Liver (tissue), 9 donors: Measurements from ENCODE around the gene MYO5A. TPM values are rescaled to one million over a fixed set of nuclear protein-coding genes. Genes with fewer than 3 reads are reported as not detected.

Experiments used
- DNase-seq: peaks from one replicate; pipeline ENCODE4 v3.0.0-alpha.2; 2017; ENCODE audit warnings: low spot score
- H3K27ac ChIP-seq, 2 donors: one replicate each; pipeline ENCODE4 v1.7.0; 2013; ENCODE audit warnings: inconsistent platforms in 2 of 2, low read length in 2 of 2, control low read depth in 1 of 2, low read depth in 1 of 2, mild to moderate bottlenecking in 1 of 2
- H3K27me3 ChIP-seq, 4 donors: one replicate each; pipeline versions ENCODE4 v1.6.1 to v1.7.0; 2013; ENCODE audit warnings: low read length in 3 of 4, inconsistent platforms in 1 of 4, mild to moderate bottlenecking in 1 of 4, moderate library complexity in 1 of 4; ENCODE audit not compliant: control insufficient read depth in 4 of 4, insufficient read depth in 4 of 4
- H3K36me3 ChIP-seq, 4 donors: one replicate each; pipeline versions ENCODE4 v1.6.1 to v1.7.0; 2013; ENCODE audit warnings: low read length in 3 of 4, mild to moderate bottlenecking in 3 of 4, low read depth in 1 of 4, moderate library complexity in 1 of 4; ENCODE audit not compliant: control insufficient read depth in 4 of 4, insufficient read depth in 3 of 4
- H3K4me1 ChIP-seq, 4 donors: one replicate each; pipeline versions ENCODE4 v1.6.1 to v1.7.0; 2013; ENCODE audit warnings: low read length in 3 of 4, mild to moderate bottlenecking in 3 of 4, moderate library complexity in 1 of 4; ENCODE audit not compliant: control insufficient read depth in 4 of 4, insufficient read depth in 4 of 4
- H3K4me3 ChIP-seq, 3 donors: one replicate each; pipeline versions ENCODE4 v1.6.1 to v1.7.0; 2013; ENCODE audit warnings: low read length in 3 of 3, control low read depth in 1 of 3, low read depth in 1 of 3, mild to moderate bottlenecking in 1 of 3
- H3K9ac ChIP-seq, 2 donors: one replicate each; pipeline ENCODE4 v1.7.0; 2013; ENCODE audit warnings: low read length in 2 of 2, mild to moderate bottlenecking in 2 of 2, moderate library complexity in 2 of 2, control low read depth in 1 of 2, low read depth in 1 of 2
- H3K9me3 ChIP-seq, 4 donors: one replicate each; pipeline versions ENCODE4 v1.6.1 to v1.7.0; 2013; ENCODE audit warnings: low read length in 3 of 4; ENCODE audit not compliant: control insufficient read depth in 4 of 4
- ATF3 ChIP-seq: IDR thresholded peaks from 2 replicates; pipeline ENCODE4 v1.6.1; 2016; ENCODE audit warnings: antibody characterized with exemption
- CTCF ChIP-seq: fragments of 150-350 bp; IDR thresholded peaks from 2 replicates; pipeline ENCODE4 v1.5.1; 2017; ENCODE audit warnings: improper control_type of control experiment, low read depth, low read length; ENCODE audit not compliant: missing input control
- EGR1 ChIP-seq, 2 donors: IDR thresholded peaks; 2 replicates each; pipeline ENCODE4 v1.6.1; 2016 to 2018; ENCODE audit warnings: antibody characterized with exemption in 2 of 2, low read depth in 2 of 2
- FOXA1 ChIP-seq: IDR thresholded peaks from 2 replicates; pipeline ENCODE4 v1.6.1; 2016; ENCODE audit warnings: antibody characterized with exemption
- FOXA2 ChIP-seq: IDR thresholded peaks from 2 replicates; pipeline ENCODE4 v1.6.1; 2016; ENCODE audit warnings: antibody characterized with exemption
- GABPA ChIP-seq, 2 donors: IDR thresholded peaks in 1 of 2; conservative IDR thresholded peaks in 1 of 2; 2 replicates each; pipeline ENCODE4 v1.6.1; 2016; ENCODE audit warnings: antibody characterized with exemption in 2 of 2, mild to moderate bottlenecking in 1 of 2, moderate library complexity in 1 of 2
- HNF4A ChIP-seq, 2 donors: conservative IDR thresholded peaks; 2 replicates each; pipeline ENCODE4 v1.6.1; 2016; ENCODE audit warnings: antibody characterized with exemption in 2 of 2, mild to moderate bottlenecking in 2 of 2
- HNF4G ChIP-seq: IDR thresholded peaks from 2 replicates; pipeline ENCODE4 v1.6.1; 2016; ENCODE audit warnings: antibody characterized with exemption
- JUND ChIP-seq, 2 donors: IDR thresholded peaks; 2 replicates each; pipeline ENCODE4 v1.6.1; 2016; ENCODE audit warnings: antibody characterized with exemption in 2 of 2
- MAX ChIP-seq: IDR thresholded peaks from 2 replicates; pipeline ENCODE4 v1.6.1; 2016; ENCODE audit warnings: antibody characterized with exemption
- NR2F2 ChIP-seq: IDR thresholded peaks from 2 replicates; pipeline ENCODE4 v1.6.1; 2016; ENCODE audit warnings: antibody characterized with exemption
- RAD21 ChIP-seq, 2 donors: IDR thresholded peaks; 2 replicates each; pipeline ENCODE4 v1.6.1; 2016; ENCODE audit warnings: antibody characterized with exemption in 2 of 2, mild to moderate bottlenecking in 2 of 2
- REST ChIP-seq: IDR thresholded peaks from 2 replicates; pipeline ENCODE4 v1.6.1; 2016; ENCODE audit warnings: antibody characterized with exemption, mild to moderate bottlenecking
- RXRA ChIP-seq, 2 donors: IDR thresholded peaks; 2 replicates each; pipeline ENCODE4 v1.6.1; 2017 to 2018; ENCODE audit warnings: antibody characterized with exemption in 2 of 2, mild to moderate bottlenecking in 1 of 2
- SP1 ChIP-seq: IDR thresholded peaks from 2 replicates; pipeline ENCODE4 v1.6.1; 2018; ENCODE audit warnings: antibody characterized with exemption, mild to moderate bottlenecking
- TAF1 ChIP-seq: conservative IDR thresholded peaks from 2 replicates; pipeline ENCODE4 v1.6.1; 2016; ENCODE audit warnings: antibody characterized with exemption, mild to moderate bottlenecking
- YY1 ChIP-seq: IDR thresholded peaks from 2 replicates; pipeline ENCODE4 v1.6.1; 2016; ENCODE audit warnings: antibody characterized with exemption, mild to moderate bottlenecking
- ZBTB33 ChIP-seq: IDR thresholded peaks from 2 replicates; pipeline ENCODE4 v1.6.1; 2016; ENCODE audit warnings: antibody characterized with exemption
- WGBS: extraction: QIAGEN DNeasy Blood & Tissue Kit; methylation state at CpG from one replicate; pipeline ENCODE4 v1.1.7; 2013; 5-methylcytosine and 5-hydroxymethylcytosine counted together
- polyA plus RNA-seq, 2 donors: library from polyadenylated mRNA; stranded (reverse) in 1 of 2; unstranded in 1 of 2; fragments of 200-250 nt in 1 of 2; fragments of >200 nt in 1 of 2; fragmentation: Nextera tagmentation in 1 of 2; extraction: Ambion mirVana in 1 of 2; gene quantifications; one replicate each; pipeline versions ENCODE4 v1.2.1 to v1.2.3, GENCODE V29; 2013 to 2015
- total RNA-seq, 2 donors: library from RNA; depleted of rRNA; stranded (reverse); fragments of >200 nt; gene quantifications; one replicate each; pipeline ENCODE4 v1.2.3, GENCODE V29; 2014
- donor health status: healthy.
- donor health status: healthy.
- donor health status: healthy.
- donor health status: healthy.
- donor health status: healthy.

MYO5A gene
- total and polyA plus RNA-seq, 4 donors: 1.0 to 7.1 (median 3.0) TPM

- TF ChIP-seq FOXA1 (no peak), YY1 (no peak), SP1 (no peak), FOXA2 (no peak), TAF1 (no peak), JUND (IDR thresholded peaks at IDR 0.05) (no peak), RAD21 (IDR thresholded peaks at IDR 0.05) (no peak), HNF4A (conservative IDR thresholded peaks at IDR 0.05) (no peak), MAX (no peak), NR2F2 (no peak), CTCF (no peak), EGR1 (IDR thresholded peaks at IDR 0.05; ENCODE audit: low read depth in 2 of 2) (no peak), RXRA (IDR thresholded peaks at IDR 0.05) (no peak), REST (no peak), GABPA (IDR thresholded peaks at IDR 0.05 in 1 of 2, conservative IDR thresholded peaks at IDR 0.05 in 1 of 2) (no peak), HNF4G (no peak), ATF3 (no peak), ZBTB33 (no peak)
- Histone ChIP-seq H3K36me3 (no peaks in the 10 kb centered on the region), H3K9ac (no peak overlapping the region), H3K9me3 (no peaks in the 10 kb centered on the region), H3K4me3 (no peak overlapping the region), H3K27ac (no peak overlapping the region), H3K4me1 (no peaks in the 10 kb centered on the region), H3K27me3 (no peaks in the 10 kb centered on the region)
- DNase-seq: no peak
- WGBS: 94% methylated on average over 2 of the region's 2 CpGs
Observed at GRCh38 chr15:52424856-52425431, 103.7 kb downstream of the MYO5A start.
